GM12878 (cell line): ENCODE measurements around the gene ZNF385A. TPM values are rescaled to one million over a fixed set of nuclear protein-coding genes. Genes with fewer than 3 reads are reported as not detected.

Experiments used
- ATAC-seq: fragments of 200-7000 bp; cut with Tn5 transposase; 3 replicates; pipeline ENCODE4 v1.9.1; 2020; ENCODE audit warnings: mild to moderate bottlenecking, moderate library complexity
- BruUV-seq: library from RNA; stranded (reverse); fragments of 400-500 nt; replicated peaks from 2 replicates; lab custom pipeline; 2021; lab: Mats Ljungman, UMichigan
- CTCF ChIA-PET: fragments of 300-600 bp; sonication (Branson Sonifier 250); formaldehyde crosslinking; extraction: SDS; loops from one replicate; lab custom pipeline; 2021; ENCODE audit warnings: inconsistent platforms; lab: Yijun Ruan, JAX
- POLR2A ChIA-PET: fragments of 350-600 bp; formaldehyde crosslinking; extraction: SDS; loops from one replicate; lab custom pipeline; 2021; ENCODE audit warnings: inconsistent platforms; lab: Charles Lee
- RAD21 ChIA-PET: fragments of 300-600 bp; sonication (Branson Sonifier 250); formaldehyde crosslinking; loops from one replicate; lab custom pipeline; 2023; ENCODE audit warnings: antibody characterized with exemption; ENCODE audit not compliant: unreplicated experiment; lab: Charles Lee
- SMC1A ChIA-PET: fragments of 300-600 bp; sonication (Branson Sonifier 250); formaldehyde crosslinking; loops from one replicate; lab custom pipeline; 2023; ENCODE audit not compliant: unreplicated experiment, uncharacterized antibody; lab: Charles Lee
- DNase-seq: peaks from one replicate; pipeline ENCODE4 v3.0.0-alpha.2; 2011; ENCODE audit warnings: low read depth, low spot score
- FAIRE-seq: peaks from 3 replicates; lab custom pipeline; 2011; peaks lifted over from hg19 to GRCh38; lab: Jason Lieb, UNC
- H2AFZ ChIP-seq: 2 replicates; pipeline ENCODE4 v1.6.0; 2011; ENCODE audit warnings: low read depth, low read length, control low read depth; ENCODE audit not compliant: control insufficient read depth
- H3K27ac ChIP-seq: 2 replicates; pipeline ENCODE4 v1.5.1; 2011; ENCODE audit warnings: control low read depth; ENCODE audit not compliant: control insufficient read depth, insufficient read depth
- H3K27me3 ChIP-seq, 2 experiments: replicated peaks in 1 of 2; 2 replicates each; pipeline versions ENCODE4 v1.6.0 to v1.6.1; 2011; ENCODE audit warnings: low read length in 1 of 2; ENCODE audit not compliant: control insufficient read depth in 2 of 2, insufficient read depth in 2 of 2
- H3K36me3 ChIP-seq, 2 experiments: 2 replicates each; pipeline ENCODE4 v1.5.1; 2011; ENCODE audit warnings: low read length in 1 of 2; ENCODE audit not compliant: control insufficient read depth in 2 of 2, insufficient read depth in 2 of 2
- H3K4me1 ChIP-seq: 2 replicates; pipeline ENCODE4 v1.6.1; 2011; ENCODE audit warnings: mild to moderate bottlenecking, low read length, moderate library complexity, mixed read lengths; ENCODE audit not compliant: control insufficient read depth, insufficient read depth
- H3K4me2 ChIP-seq: 2 replicates; pipeline ENCODE4 v1.6.0; 2011; ENCODE audit warnings: control low read depth; ENCODE audit not compliant: control insufficient read depth, insufficient read depth
- H3K4me3 ChIP-seq: fragments of 200-600 bp; sonication (generic); 2 replicates; pipeline ENCODE4 v1.5.1; 2016
- H3K79me2 ChIP-seq: 2 replicates; pipeline ENCODE4 v1.6.0; 2011; ENCODE audit warnings: low read length; ENCODE audit not compliant: control insufficient read depth, insufficient read depth
- H3K9ac ChIP-seq: 2 replicates; pipeline ENCODE4 v1.8.0; 2011; ENCODE audit warnings: low read length, control low read depth, mixed read lengths; ENCODE audit not compliant: control insufficient read depth, insufficient read depth
- H3K9me3 ChIP-seq: replicated peaks from 3 replicates; pipeline ENCODE4 v1.5.1; 2011; ENCODE audit warnings: mild to moderate bottlenecking, low read length; ENCODE audit not compliant: control insufficient read depth, insufficient read depth
- H4K20me1 ChIP-seq: 2 replicates; pipeline ENCODE4 v1.6.0; 2011; ENCODE audit not compliant: control insufficient read depth, insufficient read depth
- CHD4 ChIP-seq: fragments of 200-600 bp; sonication (generic); IDR thresholded peaks from 2 replicates; pipeline ENCODE4 v1.6.1; 2016; ENCODE audit warnings: mild to moderate bottlenecking
- FOXK2 ChIP-seq: fragments of 450-650 bp; IDR thresholded peaks from 2 replicates; pipeline ENCODE4 v1.6.1; 2017; ENCODE audit warnings: mild to moderate bottlenecking, moderate library complexity
- NFXL1 ChIP-seq: fragments of 450-650 bp; IDR thresholded peaks from 2 replicates; pipeline ENCODE4 v1.6.1; 2017; ENCODE audit warnings: antibody characterized with exemption, mild to moderate bottlenecking, borderline replicate concordance
- RAD51 ChIP-seq: fragments of 450-650 bp; IDR thresholded peaks from 2 replicates; pipeline ENCODE4 v1.6.1; 2016; ENCODE audit warnings: moderate library complexity, mild to moderate bottlenecking, inconsistent platforms
- RB1 ChIP-seq: fragments of 450-650 bp; formaldehyde crosslinking; IDR thresholded peaks from 2 replicates; pipeline ENCODE4 v1.6.1; 2017; ENCODE audit warnings: mild to moderate bottlenecking, borderline replicate concordance
- SUZ12 ChIP-seq: fragments of 200-600 bp; sonication (generic); IDR thresholded peaks from one replicate; pipeline ENCODE4 v1.6.1; 2018; ENCODE audit warnings: antibody characterized with exemption, mild to moderate bottlenecking; ENCODE audit not compliant: unreplicated experiment
- ZBTB40 ChIP-seq: fragments of 450-650 bp; IDR thresholded peaks from 2 replicates; pipeline ENCODE4 v1.6.1; 2016; ENCODE audit warnings: mild to moderate bottlenecking, moderate library complexity, borderline replicate concordance
- ZSCAN29 ChIP-seq: fragments of 450-650 bp; IDR thresholded peaks from 2 replicates; pipeline ENCODE4 v1.6.1; 2017; ENCODE audit warnings: mild to moderate bottlenecking, moderate library complexity
- WGBS: methylation state at CpG from one replicate; pipeline ENCODE4 v1.1.6; 2016; ENCODE audit warnings: low lambda C conversion rate; ENCODE audit not compliant: insufficient replicate concordance, insufficient coverage; ENCODE audit errors: missing lambda C conversion rate; 5-methylcytosine and 5-hydroxymethylcytosine counted together
- in situ Hi-C: fragments of 300-500 bp; cut with MboI; formaldehyde crosslinking; loops from 9 replicates; pipeline ENCODE4 v1.14.3; 2018; ENCODE audit warnings: mixed read lengths
- intact Hi-C: fragments of 100-400 bp; cut with micrococcal nuclease; formaldehyde crosslinking; loops from one replicate; pipeline ENCODE4 v1.14.2; 2022; ENCODE audit not compliant: unreplicated experiment
- polyA plus RNA-seq, 11 experiments: library from polyadenylated mRNA; depleted of rRNA in 4 of 11; unstranded in 6 of 11; stranded (reverse) in 5 of 11; fragments of >200 nt; fragmentation: Nextera tagmentation in 4 of 11; fragmentation: Illumina TruSeq in 1 of 11; extraction: Ambion mirVana in 4 of 11; extraction: Trizol in 1 of 11; gene quantifications; 1 replicate in 1 of 11; 2 replicates in 10 of 11; pipeline versions ENCODE4 v1.2.1 to v1.2.3, GENCODE V29; 2011 to 2016; ENCODE audit warnings: inconsistent platforms in 2 of 11, missing spikeins in 2 of 11, low read depth in 1 of 11
- total RNA-seq, 4 experiments: library from RNA; depleted of rRNA in 3 of 4; stranded (reverse); fragments of >200 nt in 3 of 4; fragmentation: Illumina TruSeq in 1 of 4; extraction: Trizol in 1 of 4; gene quantifications; 2 replicates each; pipeline versions ENCODE4 v1.2.1 to v1.2.3, GENCODE V29; 2013 to 2021
- TF ChIP-seq, protein P1 (sequence below): IDR thresholded peaks from 2 replicates; pipeline ENCODE4 v1.6.1; 2011; ENCODE audit warnings: low read depth, low read length, improper control_type of control experiment, borderline replicate concordance
- TF ChIP-seq, protein P2 (sequence below): fragments of 450-650 bp; IDR thresholded peaks from 2 replicates; pipeline ENCODE4 v1.6.1; 2017; ENCODE audit warnings: low read depth, mild to moderate bottlenecking, moderate library complexity
- TF ChIP-seq, protein P3 (sequence below): fragments of 450-650 bp; conservative IDR thresholded peaks from 2 replicates; pipeline ENCODE4 v1.6.1; 2017; ENCODE audit warnings: mild to moderate bottlenecking, moderate library complexity

ZNF385A gene
- total and polyA plus RNA-seq, 10 of the 15 experiments (the other 5 are each of a cell fraction or from before 2014, with no cell fraction given): 0.26 to 26.1 (median 4.9) TPM

DNA sequence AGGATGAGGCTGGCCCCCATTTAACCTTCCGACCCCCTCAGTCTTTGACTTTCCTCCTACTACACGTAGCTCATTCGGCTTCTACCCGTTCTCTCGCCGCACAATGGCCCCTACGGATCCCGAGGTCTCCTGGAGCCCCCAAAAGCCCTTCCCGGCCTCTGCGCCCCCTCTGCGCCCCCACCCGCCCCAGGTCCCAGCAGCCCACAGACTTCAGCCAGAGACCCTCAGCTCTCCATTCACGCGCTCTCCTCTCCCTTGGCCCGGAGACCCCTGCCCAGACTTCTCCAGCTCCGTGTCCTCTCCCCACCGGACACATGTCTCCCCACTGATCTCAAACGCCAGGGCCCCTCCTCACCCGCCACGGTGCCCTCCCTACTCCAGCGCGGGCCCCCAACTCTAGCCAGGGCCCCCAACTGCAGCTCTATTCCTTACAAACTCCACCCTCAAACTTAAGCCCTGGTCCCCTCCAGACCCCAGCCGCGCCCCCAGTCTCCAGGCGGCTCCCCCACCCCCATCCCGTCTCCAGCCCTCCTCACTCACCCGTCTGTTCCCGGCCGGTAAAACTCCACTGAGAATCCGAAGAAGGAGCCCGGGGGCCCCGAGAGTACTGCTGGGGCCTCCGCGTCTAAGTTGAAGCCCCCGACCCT, 34.0 kb upstream of the ZNF385A start:
- Histone ChIP-seq H3K4me3 (0 out of 2 replicates have a peak overlapping the region, but pooled peaks have one; percentile 6), H3K79me2 (no peaks in the 10 kb centered on the region), H3K36me3 (no peaks in the 10 kb centered on the region), H3K9me3 (no peaks in the 10 kb centered on the region), H3K4me2 (no peak overlapping the region; the same call in 1 of the 2 replicates), H2AFZ (no peak overlapping the region), H3K4me1 (peaks cover 5% of the 10 kb centered on the region), H4K20me1 (no peaks in the 10 kb centered on the region), H3K9ac (no peak overlapping the region), H3K27ac (no peak overlapping the region), H3K27me3 (peaks cover 2 to 16% of the 10 kb centered on the region in 2 experiments)
- intact Hi-C loops: no loop called here
- TF ChIP-seq RAD51 (no peak), FOXK2 (no peak), NFXL1 (no peak), CHD4 (no peak), RB1 (no peak), ZSCAN29 (no peak), ZBTB40 (no peak), SUZ12 (peak; percentile 96)
- TF ChIP-seq, protein P1, sequence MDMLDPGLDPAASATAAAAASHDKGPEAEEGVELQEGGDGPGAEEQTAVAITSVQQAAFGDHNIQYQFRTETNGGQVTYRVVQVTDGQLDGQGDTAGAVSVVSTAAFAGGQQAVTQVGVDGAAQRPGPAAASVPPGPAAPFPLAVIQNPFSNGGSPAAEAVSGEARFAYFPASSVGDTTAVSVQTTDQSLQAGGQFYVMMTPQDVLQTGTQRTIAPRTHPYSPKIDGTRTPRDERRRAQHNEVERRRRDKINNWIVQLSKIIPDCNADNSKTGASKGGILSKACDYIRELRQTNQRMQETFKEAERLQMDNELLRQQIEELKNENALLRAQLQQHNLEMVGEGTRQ: no peak
- TF ChIP-seq, protein P2, sequence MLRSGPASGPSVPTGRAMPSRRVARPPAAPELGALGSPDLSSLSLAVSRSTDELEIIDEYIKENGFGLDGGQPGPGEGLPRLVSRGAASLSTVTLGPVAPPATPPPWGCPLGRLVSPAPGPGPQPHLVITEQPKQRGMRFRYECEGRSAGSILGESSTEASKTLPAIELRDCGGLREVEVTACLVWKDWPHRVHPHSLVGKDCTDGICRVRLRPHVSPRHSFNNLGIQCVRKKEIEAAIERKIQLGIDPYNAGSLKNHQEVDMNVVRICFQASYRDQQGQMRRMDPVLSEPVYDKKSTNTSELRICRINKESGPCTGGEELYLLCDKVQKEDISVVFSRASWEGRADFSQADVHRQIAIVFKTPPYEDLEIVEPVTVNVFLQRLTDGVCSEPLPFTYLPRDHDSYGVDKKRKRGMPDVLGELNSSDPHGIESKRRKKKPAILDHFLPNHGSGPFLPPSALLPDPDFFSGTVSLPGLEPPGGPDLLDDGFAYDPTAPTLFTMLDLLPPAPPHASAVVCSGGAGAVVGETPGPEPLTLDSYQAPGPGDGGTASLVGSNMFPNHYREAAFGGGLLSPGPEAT: no peak
- TF ChIP-seq, protein P3, sequence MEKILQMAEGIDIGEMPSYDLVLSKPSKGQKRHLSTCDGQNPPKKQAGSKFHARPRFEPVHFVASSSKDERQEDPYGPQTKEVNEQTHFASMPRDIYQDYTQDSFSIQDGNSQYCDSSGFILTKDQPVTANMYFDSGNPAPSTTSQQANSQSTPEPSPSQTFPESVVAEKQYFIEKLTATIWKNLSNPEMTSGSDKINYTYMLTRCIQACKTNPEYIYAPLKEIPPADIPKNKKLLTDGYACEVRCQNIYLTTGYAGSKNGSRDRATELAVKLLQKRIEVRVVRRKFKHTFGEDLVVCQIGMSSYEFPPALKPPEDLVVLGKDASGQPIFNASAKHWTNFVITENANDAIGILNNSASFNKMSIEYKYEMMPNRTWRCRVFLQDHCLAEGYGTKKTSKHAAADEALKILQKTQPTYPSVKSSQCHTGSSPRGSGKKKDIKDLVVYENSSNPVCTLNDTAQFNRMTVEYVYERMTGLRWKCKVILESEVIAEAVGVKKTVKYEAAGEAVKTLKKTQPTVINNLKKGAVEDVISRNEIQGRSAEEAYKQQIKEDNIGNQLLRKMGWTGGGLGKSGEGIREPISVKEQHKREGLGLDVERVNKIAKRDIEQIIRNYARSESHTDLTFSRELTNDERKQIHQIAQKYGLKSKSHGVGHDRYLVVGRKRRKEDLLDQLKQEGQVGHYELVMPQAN: 0 out of 2 replicates have a peak, but pooled peaks have one; percentile 29
- BruUV-seq: no TSS peak
- CTCF ChIA-PET: interaction anchor here (0.8 to 13.8 kb wide), 6 partner anchors 10 to 59 kb away, joined by 3 to 251 read pairs (median 4); no protein-coding TSS in a partner anchor
- SMC1A ChIA-PET: interaction anchor here (1.2 to 7.5 kb wide), 5 partner anchors 10 to 39 kb away, joined by 4 to 69 read pairs (median 23); no protein-coding TSS in a partner anchor
- DNase-seq (no peak), FAIRE-seq (no peak), ATAC-seq (no peak)
- RAD21 ChIA-PET: interaction anchor here (1.5 to 1.7 kb wide), 2 partner anchors 19 to 20 kb away, joined by 7 read pairs; no protein-coding TSS in a partner anchor
- WGBS: 9% methylated on average over 34 of the region's 35 CpGs
- POLR2A ChIA-PET: interaction anchor here (1.1 to 8.4 kb wide), 3 partner anchors 12 to 60 kb away, joined by 4 to 41 read pairs (median 9); no protein-coding TSS in a partner anchor
- in situ Hi-C loops: no loop called here
